ENCODE data around the gene ANKS1A. TPM values are rescaled to one million over a fixed set of nuclear protein-coding genes. Genes with fewer than 3 reads are reported as not detected.
A peak's percentile ranks its signal among the peaks of the same experiment; 100 is the strongest.

Gene ANKS1A
- total RNA-seq, 1 experiment from 2014 or later = 26.5 TPM

DNA sequence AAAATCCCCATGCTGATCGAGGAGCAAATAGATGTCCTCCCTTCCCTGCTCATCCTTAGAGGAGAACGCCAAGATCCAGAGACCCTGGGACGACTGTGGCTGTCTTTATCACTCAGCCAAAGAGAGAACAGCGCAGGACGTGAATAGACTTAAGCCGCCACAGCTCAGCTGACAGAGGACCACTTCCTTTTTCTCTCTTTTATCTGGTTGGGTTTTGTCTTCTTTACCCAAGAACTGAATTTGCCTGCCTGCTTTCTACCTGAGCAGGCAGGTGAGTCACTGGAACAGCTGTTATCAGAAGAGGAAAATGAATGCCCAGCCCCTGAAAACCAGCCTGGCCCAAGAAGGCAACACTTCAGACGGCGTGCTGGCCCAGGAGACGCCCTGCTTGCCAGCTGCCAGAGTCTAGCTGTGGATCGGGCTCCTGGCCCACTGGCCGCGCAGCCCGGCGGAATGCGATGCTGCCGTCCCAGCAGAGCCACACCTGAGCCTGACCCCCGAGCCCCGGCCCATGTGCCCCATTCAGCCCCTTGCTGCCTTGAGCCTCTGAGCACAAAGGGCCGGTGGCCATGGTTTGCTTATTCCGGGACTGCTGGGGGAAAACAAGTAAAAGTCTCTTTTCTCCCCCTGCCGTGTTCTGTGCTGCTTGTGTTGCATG is 169.9 kb downstream of the ANKS1A start:
- Histone ChIP-seq H2BK120ac (ENCODE audit: low read depth, low read length, poor library complexity, severe bottlenecking) (no peak overlapping the region), H4K20me1 (ENCODE audit: control insufficient read depth, insufficient read depth, insufficient read length) (no peaks in the 10 kb centered on the region), H2BK12ac (ENCODE audit: insufficient read length, low read depth, low read length) (no peak overlapping the region), H3K4me2 (ENCODE audit: insufficient read depth, insufficient read length, low read length) (no peak overlapping the region), H4K5ac (ENCODE audit: insufficient read length, low read depth, low read length) (no peak overlapping the region), H3K27ac (ENCODE audit: insufficient read length, low read depth, low read length) (no peak overlapping the region), H3K27me3 (ENCODE audit: insufficient read depth, low read length) (no peaks in the 10 kb centered on the region), H2BK5ac (ENCODE audit: insufficient read length, low read length) (no peak overlapping the region), H2AK5ac (ENCODE audit: insufficient read length, low read length) (no peak overlapping the region), H2BK15ac (ENCODE audit: low read depth, low read length) (no peak overlapping the region), H2BK20ac (ENCODE audit: low read depth, low read length, poor library complexity, severe bottlenecking) (no peak overlapping the region), H3K79me2 (ENCODE audit: insufficient read depth, low read length) (no peaks in the 10 kb centered on the region), H2AFZ (ENCODE audit: low read length) (no peak overlapping the region), H3T11ph (ENCODE audit: low read length) (no peak overlapping the region), H3K9me3 (ENCODE audit: control insufficient read depth, low read depth, low read length) (no peaks in the 10 kb centered on the region), H3K56ac (ENCODE audit: insufficient read length, low read depth, low read length) (no peak overlapping the region), H3K79me1 (ENCODE audit: insufficient read depth, low read depth, low read length, poor library complexity, severe bottlenecking) (no peaks in the 10 kb centered on the region), H3K14ac (ENCODE audit: insufficient read depth, low read length) (no peak overlapping the region), H3K4me1 (ENCODE audit: insufficient read depth, low read length) (no peaks in the 10 kb centered on the region), H3K18ac (ENCODE audit: insufficient read length, low read depth, low read length) (no peak overlapping the region), H3K23me2 (ENCODE audit: insufficient read length, low read depth, low read length, poor library complexity, severe bottlenecking) (no peaks in the 10 kb centered on the region), H3K23ac (ENCODE audit: insufficient read length, low read depth, low read length) (no peak overlapping the region), H3K9ac (ENCODE audit: extremely low read depth, insufficient read length, low read length) (no peak overlapping the region), H3K4ac (ENCODE audit: low read depth, low read length) (no peak overlapping the region), H4K8ac (replicated peaks; ENCODE audit: insufficient read length, low read depth, low read length) (no peak overlapping the region), H4K91ac (ENCODE audit: insufficient read length, low read depth, low read length) (no peak overlapping the region)
- peaks cover 2 to 21% of the 10 kb centered on the region in 2 experiments; a peak in 3 of 4 replicates for H3K4me1 Mint-ChIP-seq
- DNase-seq = no peak
- H3K27me3 Mint-ChIP-seq (ENCODE audit: low read depth) = no peaks in the 10 kb centered on the region
- no CpG with 5 or more reads among the region's 21 CpGs for WGBS (ENCODE audit: extremely low coverage, insufficient read length, low lambda C conversion rate)
- H3K9me3 Mint-ChIP-seq = no peaks in the 10 kb centered on the region
- TF ChIP-seq, protein P1, sequence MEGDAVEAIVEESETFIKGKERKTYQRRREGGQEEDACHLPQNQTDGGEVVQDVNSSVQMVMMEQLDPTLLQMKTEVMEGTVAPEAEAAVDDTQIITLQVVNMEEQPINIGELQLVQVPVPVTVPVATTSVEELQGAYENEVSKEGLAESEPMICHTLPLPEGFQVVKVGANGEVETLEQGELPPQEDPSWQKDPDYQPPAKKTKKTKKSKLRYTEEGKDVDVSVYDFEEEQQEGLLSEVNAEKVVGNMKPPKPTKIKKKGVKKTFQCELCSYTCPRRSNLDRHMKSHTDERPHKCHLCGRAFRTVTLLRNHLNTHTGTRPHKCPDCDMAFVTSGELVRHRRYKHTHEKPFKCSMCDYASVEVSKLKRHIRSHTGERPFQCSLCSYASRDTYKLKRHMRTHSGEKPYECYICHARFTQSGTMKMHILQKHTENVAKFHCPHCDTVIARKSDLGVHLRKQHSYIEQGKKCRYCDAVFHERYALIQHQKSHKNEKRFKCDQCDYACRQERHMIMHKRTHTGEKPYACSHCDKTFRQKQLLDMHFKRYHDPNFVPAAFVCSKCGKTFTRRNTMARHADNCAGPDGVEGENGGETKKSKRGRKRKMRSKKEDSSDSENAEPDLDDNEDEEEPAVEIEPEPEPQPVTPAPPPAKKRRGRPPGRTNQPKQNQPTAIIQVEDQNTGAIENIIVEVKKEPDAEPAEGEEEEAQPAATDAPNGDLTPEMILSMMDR (conservative IDR thresholded peaks at IDR 0.05) = no peak
- H3K36me3 Mint-ChIP-seq (ENCODE audit: insufficient read depth in 1 of 3, low read depth in 3 of 3) = peaks cover 5 to 49% (median 37%) of the 10 kb centered on the region in 3 experiments; a peak in 6 of 7 replicates
- H3K4me3 Mint-ChIP-seq = no peak overlapping the region
- H3K27ac Mint-ChIP-seq = peak overlapping the region in 2 of 3 experiments; percentile 45 to 84; a peak in 4 of 7 replicates

Data from H9 (cell line).